MM.1S (cell line): ENCODE measurements around the gene TAF9.

Experiments
- CTCF ChIP-seq: fragments of 300-600 bp; sonication (generic); IDR thresholded peaks from 2 replicates; pipeline ENCODE4 v1.5.1; 2016; ENCODE audit warnings: antibody characterized with exemption, low read length, mixed read lengths
- EZH2 ChIP-seq: fragments of 300-600 bp; sonication (generic); optimal IDR thresholded peaks from 2 replicates; pipeline ENCODE3; 2017; ENCODE audit warnings: low read depth, mild to moderate bottlenecking, antibody characterized with exemption, low read length, mixed read lengths
- EZH2phosphoT487 ChIP-seq: fragments of 300-600 bp; sonication (generic); IDR thresholded peaks from 2 replicates; pipeline ENCODE4 v1.6.1; 2018; ENCODE audit warnings: antibody characterized with exemption, low read length

- TF ChIP-seq CTCF (no peak), EZH2phosphoT487 (no peak), EZH2 (no peak)
These were observed 26.2 kb downstream of the TAF9 start for GRCh38 chr5:69343083-69343482.
